ENCODE data around the gene SLC45A1.

GRCh38 chr1:8317647-8318381 lies at the start of gene SLC45A1:
- TF ChIP-seq POLR2A (IDR thresholded peaks at IDR 0.05) (peak; percentile 65), POLR2AphosphoS5 (IDR thresholded peaks at IDR 0.05) (no peak)
- TF ChIP-seq, protein P1, sequence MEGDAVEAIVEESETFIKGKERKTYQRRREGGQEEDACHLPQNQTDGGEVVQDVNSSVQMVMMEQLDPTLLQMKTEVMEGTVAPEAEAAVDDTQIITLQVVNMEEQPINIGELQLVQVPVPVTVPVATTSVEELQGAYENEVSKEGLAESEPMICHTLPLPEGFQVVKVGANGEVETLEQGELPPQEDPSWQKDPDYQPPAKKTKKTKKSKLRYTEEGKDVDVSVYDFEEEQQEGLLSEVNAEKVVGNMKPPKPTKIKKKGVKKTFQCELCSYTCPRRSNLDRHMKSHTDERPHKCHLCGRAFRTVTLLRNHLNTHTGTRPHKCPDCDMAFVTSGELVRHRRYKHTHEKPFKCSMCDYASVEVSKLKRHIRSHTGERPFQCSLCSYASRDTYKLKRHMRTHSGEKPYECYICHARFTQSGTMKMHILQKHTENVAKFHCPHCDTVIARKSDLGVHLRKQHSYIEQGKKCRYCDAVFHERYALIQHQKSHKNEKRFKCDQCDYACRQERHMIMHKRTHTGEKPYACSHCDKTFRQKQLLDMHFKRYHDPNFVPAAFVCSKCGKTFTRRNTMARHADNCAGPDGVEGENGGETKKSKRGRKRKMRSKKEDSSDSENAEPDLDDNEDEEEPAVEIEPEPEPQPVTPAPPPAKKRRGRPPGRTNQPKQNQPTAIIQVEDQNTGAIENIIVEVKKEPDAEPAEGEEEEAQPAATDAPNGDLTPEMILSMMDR (IDR thresholded peaks at IDR 0.05): peak in 1 of 4 experiments; percentile 29

Measured in prostate gland (tissue), 2 donors.